GM15510 (cell line): ENCODE data around the gene MYO1A.
A peak's percentile ranks its signal among the peaks of the same experiment; 100 is the strongest.

Source experiments
- POLR2A ChIP-seq: IDR thresholded peaks from 3 replicates; pipeline ENCODE4 v1.6.1; 2011; ENCODE audit warnings: borderline replicate concordance; ENCODE audit not compliant: insufficient read length; ENCODE audit errors: extremely low read depth

Gene MYO1A

GRCh38 chr12:57090924-57091637, 41.2 kb upstream of the MYO1A start:
- TF ChIP-seq POLR2A: no peak

- no peak for TF ChIP-seq POLR2A
Observed at GRCh38 chr12:57090490-57090889, 40.6 kb upstream of the MYO1A start.

- TF ChIP-seq POLR2A: peak; percentile 28
Observed at GRCh38 chr12:57089271-57090245, 39.6 kb upstream of the MYO1A start.

GRCh38 chr12:57088354-57089270, 38.7 kb upstream of the MYO1A start, which contains the start of gene NAB2:
Gene NAB2 (plus strand): TSS chr12:57089114. CDS start chr12:57089272, 158 bp downstream.
- peak; percentile 56 for TF ChIP-seq POLR2A

GRCh38 chr12:57087691-57088353, 37.9 kb upstream of the MYO1A start:
- TF ChIP-seq POLR2A: peak; percentile 57

- TF ChIP-seq POLR2A: peak; percentile 65
Observed at GRCh38 chr12:57087010-57087690, 37.2 kb upstream of the MYO1A start.

- no peak for TF ChIP-seq POLR2A
Observed at GRCh38 chr12:57086493-57087009, 36.6 kb upstream of the MYO1A start.

GRCh38 chr12:57085999-57086492, 36.1 kb upstream of the MYO1A start:
- peak; percentile 34 for TF ChIP-seq POLR2A

GRCh38 chr12:57080855-57081254, 30.9 kb upstream of the MYO1A start:
- TF ChIP-seq POLR2A: no peak

- TF ChIP-seq POLR2A: no peak
Observed at GRCh38 chr12:57079821-57080220, 29.9 kb upstream of the MYO1A start.

GRCh38 chr12:57078519-57079404, 28.8 kb upstream of the MYO1A start, which contains the start of gene NEMP1:
Gene NEMP1 (minus strand): TSS chr12:57078791. CDS start chr12:57078745, 46 bp downstream.
- peak; percentile 67 for TF ChIP-seq POLR2A

- TF ChIP-seq POLR2A: no peak
Observed at GRCh38 chr12:57072661-57073060, 22.7 kb upstream of the MYO1A start.

GRCh38 chr12:57069523-57069922, 19.6 kb upstream of the MYO1A start:
- no peak for TF ChIP-seq POLR2A

GRCh38 chr12:57066245-57066644, 16.3 kb upstream of the MYO1A start:
- TF ChIP-seq POLR2A: no peak
